Body of pancreas (tissue), 4 donors: ENCODE results near the gene KCNJ6.

Experiments
- CTCF ChIP-seq, 7 experiments: fragments of 450-650 bp in 4 of 7; fragments of 200-600 bp in 3 of 7; sonication (generic) in 3 of 7; IDR thresholded peaks; one replicate each; pipeline ENCODE4 v1.5.1; 2016 to 2019; ENCODE audit warnings: antibody characterized with exemption in 7 of 7
- POLR2A ChIP-seq, 3 donors: fragments of 450-650 bp; IDR thresholded peaks; one replicate each; pipeline ENCODE4 v1.6.1; 2016; ENCODE audit warnings: antibody characterized with exemption in 3 of 3, mild to moderate bottlenecking in 2 of 3

- TF ChIP-seq CTCF (IDR thresholded peaks at IDR 0.05), result no peak
- TF ChIP-seq POLR2A (IDR thresholded peaks at IDR 0.05), result no peak
Observed at GRCh38 chr21:37843191-37843590, 73.1 kb downstream of the KCNJ6 start.
